ENCODE measurements around the gene RNF225. TPM values are rescaled to one million over a fixed set of nuclear protein-coding genes. Genes with fewer than 3 reads are reported as not detected.
"Not testable (repeated sequence)": the region's sequence is repeated elsewhere in the genome, so short reads cannot be mapped to it uniquely, and the experiment has no call there.

The RNF225 gene
- total RNA-seq, 2 donors from 2014 or later, result not detected

- H3K36me3 Mint-ChIP-seq (ENCODE audit: low read depth), result no peaks in the 10 kb centered on the region
- no peak for DNase-seq
- H3K27me3 Mint-ChIP-seq, result no peaks in the 10 kb centered on the region
- ATAC-seq, result no peak
- no peak overlapping the region for H3K4me3 Mint-ChIP-seq
- H3K4me1 Mint-ChIP-seq, result peaks cover 2% of the 10 kb centered on the region
- H3K27ac Mint-ChIP-seq, result no peak overlapping the region
- no peaks in the 10 kb centered on the region for H3K9me3 ChIP-seq (ENCODE audit: control insufficient read depth, low read length, poor library complexity, severe bottlenecking)
These were observed 26.7 kb upstream of the RNF225 start for GRCh38 chr19:58368561-58369360.

DNA sequence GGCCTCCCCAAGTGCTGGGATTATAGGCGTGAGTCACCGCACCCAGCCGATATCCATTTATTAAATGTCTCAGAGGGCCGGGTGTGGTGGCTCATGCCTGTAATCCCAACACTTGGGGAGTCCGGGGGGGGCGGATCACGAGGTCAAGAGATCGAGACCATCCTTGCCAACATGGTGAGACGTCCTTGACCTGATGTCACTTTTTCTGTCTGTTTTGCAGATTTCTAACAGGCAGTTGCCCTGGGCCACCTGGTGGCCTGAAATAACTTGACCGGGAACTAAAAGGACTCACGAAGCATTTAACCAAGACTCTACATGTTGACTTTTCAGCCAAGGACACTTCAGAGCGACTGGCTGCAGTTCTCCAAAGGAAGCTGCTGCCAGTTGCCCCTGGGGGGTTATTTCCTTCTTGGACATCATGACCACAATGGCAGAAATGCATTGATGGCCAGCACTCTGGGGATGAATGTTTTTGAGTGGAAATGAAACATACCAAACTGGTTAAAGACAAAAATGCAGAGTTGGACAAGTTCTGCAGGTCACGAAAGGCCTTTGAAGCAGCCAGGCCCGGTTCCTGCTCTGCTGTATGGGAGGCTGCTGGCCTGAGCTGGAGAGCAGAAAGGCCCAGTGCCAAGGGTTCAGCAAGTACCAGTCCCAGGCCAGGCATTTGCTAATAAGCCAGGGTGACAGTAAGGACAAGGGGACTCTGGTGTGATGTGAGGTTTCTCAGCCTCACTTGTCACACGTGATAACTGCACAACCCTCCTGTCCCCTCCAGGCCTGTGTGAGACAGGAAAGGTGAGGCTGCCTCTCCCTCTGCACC is 22.9 kb upstream of the RNF225 start:
- ATAC-seq (no peak), DNase-seq (no peak)
- H3K4me1 Mint-ChIP-seq, result no peaks in the 10 kb centered on the region
- no peak overlapping the region for H3K4me3 Mint-ChIP-seq
- H3K27me3 Mint-ChIP-seq, result no peaks in the 10 kb centered on the region
- no peaks in the 10 kb centered on the region for H3K36me3 Mint-ChIP-seq (ENCODE audit: low read depth)
- no peaks in the 10 kb centered on the region for H3K9me3 ChIP-seq (ENCODE audit: control insufficient read depth, low read length, poor library complexity, severe bottlenecking)
- H3K27ac Mint-ChIP-seq, result no peak overlapping the region

DNA sequence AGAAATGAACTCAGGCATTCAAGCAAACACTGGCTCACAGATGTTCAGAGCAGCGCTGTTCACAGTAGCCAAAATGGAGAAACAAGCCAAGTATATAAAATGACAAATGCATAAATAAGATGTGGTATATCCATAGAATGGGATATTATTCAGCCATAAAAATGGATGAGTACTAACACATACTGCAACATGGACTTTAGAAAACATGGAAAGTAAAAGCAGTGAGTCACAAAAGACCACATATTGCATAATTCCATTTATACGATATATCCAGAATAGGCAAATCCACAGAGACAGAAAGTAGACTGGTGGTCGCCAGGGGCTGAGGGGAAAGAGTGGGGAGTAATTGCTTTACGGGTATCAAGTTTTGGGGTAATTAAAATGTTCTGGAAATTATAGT is 21.3 kb upstream of the RNF225 start:
- no peak for DNase-seq
- Mint-ChIP-seq H3K4me3 (no peak overlapping the region), H3K36me3 (ENCODE audit: low read depth) (no peaks in the 10 kb centered on the region), H3K4me1 (no peaks in the 10 kb centered on the region), H3K27ac (no peak overlapping the region), H3K27me3 (no peaks in the 10 kb centered on the region)
- no peak for ATAC-seq
- H3K9me3 ChIP-seq (ENCODE audit: control insufficient read depth, low read length, poor library complexity, severe bottlenecking), result no peaks in the 10 kb centered on the region

GRCh38 chr19:58376724-58377123 is 18.7 kb upstream of the RNF225 start:
- not testable (repeated sequence) for ATAC-seq; DNase-seq; H3K9me3 ChIP-seq (ENCODE audit: control insufficient read depth, low read length, poor library complexity, severe bottlenecking); H3K36me3 Mint-ChIP-seq (ENCODE audit: low read depth); H3K4me3 Mint-ChIP-seq; H3K27ac Mint-ChIP-seq; H3K27me3 Mint-ChIP-seq
- H3K4me1 Mint-ChIP-seq, result peaks cover 13% of the 10 kb centered on the region

DNA sequence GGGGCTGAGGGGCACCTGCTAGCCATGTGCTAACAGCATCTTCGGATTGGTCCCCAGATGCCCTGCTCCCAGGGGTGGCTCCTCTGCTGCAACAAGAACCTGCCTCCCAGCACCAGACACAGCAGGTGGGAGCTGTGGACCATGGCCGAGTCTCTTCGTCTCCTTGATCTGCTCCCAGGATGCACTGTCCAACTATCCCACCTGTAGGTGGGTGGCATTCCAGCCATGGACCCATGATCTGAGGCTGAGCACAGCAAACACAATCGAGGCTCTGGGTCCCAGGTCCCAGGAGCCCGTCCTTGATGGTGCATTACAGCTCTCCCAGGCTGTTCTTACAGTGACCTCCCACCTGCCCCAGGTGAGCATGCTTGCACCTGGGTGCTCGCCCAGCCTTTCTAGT is 16.2 kb upstream of the RNF225 start:
- no peaks in the 10 kb centered on the region for H3K9me3 ChIP-seq (ENCODE audit: control insufficient read depth, low read length, poor library complexity, severe bottlenecking)
- no peaks in the 10 kb centered on the region for H3K27me3 Mint-ChIP-seq
- H3K4me3 Mint-ChIP-seq, result peak overlapping the region; percentile 98
- H3K27ac Mint-ChIP-seq, result peak overlapping the region; percentile 97
- H3K36me3 Mint-ChIP-seq (ENCODE audit: low read depth), result no peaks in the 10 kb centered on the region
- H3K4me1 Mint-ChIP-seq, result peaks cover 17% of the 10 kb centered on the region
- ATAC-seq, result no peak
- DNase-seq, result no peak

GRCh38 chr19:58380037-58380661 is 15.3 kb upstream of the RNF225 start:
- Mint-ChIP-seq H3K36me3 (ENCODE audit: low read depth) (no peaks in the 10 kb centered on the region), H3K27ac (peak overlapping the region; percentile 97), H3K27me3 (no peaks in the 10 kb centered on the region), H3K4me1 (peaks cover 18% of the 10 kb centered on the region), H3K4me3 (peak overlapping the region; percentile 98)
- H3K9me3 ChIP-seq (ENCODE audit: control insufficient read depth, low read length, poor library complexity, severe bottlenecking), result no peaks in the 10 kb centered on the region
- ATAC-seq (no peak), DNase-seq (no peak)

DNA sequence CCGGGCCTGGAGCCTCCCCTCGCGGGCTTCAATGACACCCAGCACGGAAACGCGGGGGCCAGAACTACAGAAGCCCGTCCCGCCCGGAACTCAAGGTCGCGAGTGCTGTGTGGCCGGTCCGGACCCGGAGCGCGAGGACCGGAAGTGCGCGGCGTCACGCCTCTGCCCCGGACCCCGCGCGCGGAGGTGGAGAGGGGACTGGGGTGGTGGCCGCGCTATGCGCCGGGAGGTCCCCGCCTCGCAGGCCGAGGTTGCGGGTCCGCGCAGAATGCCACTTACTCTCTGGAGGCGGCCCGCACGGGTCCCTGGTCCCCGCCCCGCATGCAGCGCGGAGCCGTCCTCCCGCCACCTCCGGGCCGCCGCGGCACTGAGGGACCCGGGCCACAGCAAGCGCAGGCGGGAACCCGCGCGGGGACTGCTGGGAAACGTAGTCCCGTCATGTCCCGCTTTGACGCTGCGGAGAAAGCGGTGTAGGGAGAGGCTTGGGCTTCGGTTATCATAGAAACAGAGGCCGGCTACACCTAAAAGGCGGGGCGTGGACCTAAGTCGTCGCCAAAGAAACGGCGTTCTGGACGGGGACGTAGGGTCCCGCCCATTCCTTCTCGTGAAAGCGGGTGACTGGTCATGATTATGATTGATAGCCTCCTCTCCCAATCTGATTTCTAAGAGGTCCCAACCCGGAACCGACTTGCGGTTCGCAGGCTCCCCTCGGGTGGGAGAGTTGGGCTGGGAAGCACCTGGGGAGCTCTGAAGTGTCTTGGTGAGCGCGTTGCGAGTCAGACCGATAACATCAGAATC is 14.6 kb upstream of the RNF225 start, which contains the start of gene ZNF837:
Gene ZNF837, minus strand, starts transcription at position 369 of the 798 bp plus-strand sequence. CDS start 11,698 bp downstream, outside the sequence.
- Mint-ChIP-seq H3K4me1 (peaks cover 23% of the 10 kb centered on the region), H3K36me3 (ENCODE audit: low read depth) (no peaks in the 10 kb centered on the region), H3K4me3 (peak within 1 kb of the TSS; percentile 98), H3K27me3 (no peaks in the 10 kb centered on the region), H3K27ac (peak within 1 kb of the TSS; percentile 97)
- DNase-seq (peak; percentile 92 to 96 (median 94)), ATAC-seq (peak; percentile 83)
- H3K9me3 ChIP-seq (ENCODE audit: control insufficient read depth, low read length, poor library complexity, severe bottlenecking), result no peaks in the 10 kb centered on the region

DNA sequence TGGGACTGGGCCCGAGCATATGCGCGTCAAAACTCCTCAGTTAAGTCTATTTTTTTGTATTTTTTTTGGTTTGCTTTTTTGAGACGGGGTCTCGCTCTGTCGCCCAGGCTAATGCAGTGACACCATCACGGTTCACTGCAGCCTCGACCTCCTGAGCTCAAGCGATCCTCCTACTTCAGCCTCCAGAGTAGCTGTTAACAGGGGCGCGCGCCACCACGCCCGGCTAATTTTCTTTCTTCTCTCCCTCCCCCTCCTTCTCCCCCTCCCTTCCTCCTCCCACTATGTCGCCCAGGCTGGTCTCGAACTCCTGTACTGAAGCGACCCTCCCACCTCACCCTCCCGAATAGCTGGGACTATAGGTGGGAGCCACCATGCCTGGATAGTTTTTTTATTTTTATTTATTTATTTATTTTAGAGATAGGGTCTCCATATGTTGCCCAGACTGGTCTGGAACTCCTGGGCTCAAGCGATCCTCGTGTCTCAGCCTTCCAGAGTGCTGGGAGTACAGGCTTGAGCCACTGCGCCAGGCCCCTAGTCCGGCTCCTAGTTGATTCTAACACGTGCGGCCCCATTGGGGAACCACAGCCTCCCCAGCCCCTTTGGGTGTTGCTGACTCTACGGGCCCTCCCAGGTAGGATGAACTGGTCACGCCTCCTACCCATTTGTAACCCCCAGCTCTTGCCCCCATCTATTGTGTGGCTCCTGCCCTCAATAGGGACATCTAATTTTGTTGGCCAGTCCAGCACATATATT is 13.8 kb upstream of the RNF225 start:
- Mint-ChIP-seq H3K4me1 (peaks cover 27% of the 10 kb centered on the region), H3K4me3 (peak overlapping the region; percentile 98), H3K27me3 (no peaks in the 10 kb centered on the region), H3K27ac (peak overlapping the region; percentile 97), H3K36me3 (ENCODE audit: low read depth) (no peaks in the 10 kb centered on the region)
- no peak for DNase-seq
- no peaks in the 10 kb centered on the region for H3K9me3 ChIP-seq (ENCODE audit: control insufficient read depth, low read length, poor library complexity, severe bottlenecking)
- no peak for ATAC-seq

DNA sequence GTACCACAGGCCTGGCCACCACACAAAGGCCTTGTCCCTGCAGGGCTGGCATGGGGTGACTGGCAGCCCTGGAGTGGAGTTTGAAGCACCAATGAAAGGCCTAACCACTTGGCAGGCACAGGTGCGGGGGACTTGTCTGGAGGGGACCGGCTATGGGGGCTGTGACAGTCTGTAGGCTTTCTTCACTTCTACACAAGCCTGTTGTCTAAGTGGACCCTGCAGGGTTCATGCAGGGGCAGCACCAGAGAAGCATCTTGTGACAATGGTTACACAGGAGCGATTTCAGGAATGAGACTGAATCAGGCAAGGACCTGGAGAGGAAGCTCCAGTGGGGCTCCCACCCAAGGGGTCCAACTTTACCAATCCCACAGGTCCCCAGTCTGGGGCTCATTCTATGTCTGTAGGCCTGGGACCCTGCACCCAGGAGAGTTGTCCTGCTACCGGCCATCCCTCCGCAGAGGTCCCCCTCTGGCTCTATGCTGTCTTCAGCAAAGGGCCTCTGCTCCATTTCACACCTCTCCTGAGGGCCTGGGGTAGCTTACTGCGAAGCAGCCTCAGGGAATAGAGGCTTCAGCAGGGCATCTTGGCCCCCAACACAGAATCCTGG is 12.4 kb upstream of the RNF225 start:
- H3K9me3 ChIP-seq (ENCODE audit: control insufficient read depth, low read length, poor library complexity, severe bottlenecking), result no peaks in the 10 kb centered on the region
- H3K36me3 Mint-ChIP-seq (ENCODE audit: low read depth), result no peaks in the 10 kb centered on the region
- no peaks in the 10 kb centered on the region for H3K27me3 Mint-ChIP-seq
- H3K4me1 Mint-ChIP-seq, result peaks cover 35% of the 10 kb centered on the region
- H3K4me3 Mint-ChIP-seq, result peak overlapping the region; percentile 81
- ATAC-seq (no peak), DNase-seq (no peak)
- H3K27ac Mint-ChIP-seq, result peak overlapping the region; percentile 97

DNA sequence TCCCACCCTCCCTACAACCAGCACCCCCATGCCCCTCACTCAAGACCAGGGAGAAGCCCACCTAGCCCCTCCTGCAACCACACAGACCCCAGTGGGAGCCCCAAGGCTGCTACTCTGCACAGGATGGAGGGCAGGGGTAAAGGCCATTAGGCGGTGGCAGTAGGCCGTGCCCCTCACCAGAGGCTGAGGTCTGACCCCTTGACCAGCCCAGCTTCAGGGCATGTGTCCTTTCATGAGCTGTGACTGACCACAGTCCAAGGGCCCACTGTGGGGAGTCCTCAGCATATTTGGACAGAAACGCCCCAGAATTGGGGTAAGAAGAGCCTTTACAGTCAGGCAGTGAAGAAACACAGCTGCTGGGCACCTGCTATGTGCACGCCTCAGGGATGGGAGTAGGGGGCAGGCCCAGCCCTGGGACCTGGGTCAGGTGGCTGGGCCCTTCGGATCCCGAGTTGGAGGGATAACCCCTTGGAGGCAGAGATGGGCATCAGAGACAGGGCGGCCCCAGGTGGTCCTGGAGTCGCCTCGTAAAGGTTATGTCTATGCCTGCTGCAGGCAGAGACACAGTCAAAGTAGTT is 10.1 kb upstream of the RNF225 start:
- no peaks in the 10 kb centered on the region for H3K9me3 ChIP-seq (ENCODE audit: control insufficient read depth, low read length, poor library complexity, severe bottlenecking)
- peak overlapping the region; percentile 90 for H3K4me3 Mint-ChIP-seq
- peak overlapping the region; percentile 95 for H3K27ac Mint-ChIP-seq
- no peaks in the 10 kb centered on the region for H3K27me3 Mint-ChIP-seq
- H3K36me3 Mint-ChIP-seq (ENCODE audit: low read depth), result no peaks in the 10 kb centered on the region
- ATAC-seq (no peak), DNase-seq (no peak)
- H3K4me1 Mint-ChIP-seq, result peaks cover 26% of the 10 kb centered on the region

DNA sequence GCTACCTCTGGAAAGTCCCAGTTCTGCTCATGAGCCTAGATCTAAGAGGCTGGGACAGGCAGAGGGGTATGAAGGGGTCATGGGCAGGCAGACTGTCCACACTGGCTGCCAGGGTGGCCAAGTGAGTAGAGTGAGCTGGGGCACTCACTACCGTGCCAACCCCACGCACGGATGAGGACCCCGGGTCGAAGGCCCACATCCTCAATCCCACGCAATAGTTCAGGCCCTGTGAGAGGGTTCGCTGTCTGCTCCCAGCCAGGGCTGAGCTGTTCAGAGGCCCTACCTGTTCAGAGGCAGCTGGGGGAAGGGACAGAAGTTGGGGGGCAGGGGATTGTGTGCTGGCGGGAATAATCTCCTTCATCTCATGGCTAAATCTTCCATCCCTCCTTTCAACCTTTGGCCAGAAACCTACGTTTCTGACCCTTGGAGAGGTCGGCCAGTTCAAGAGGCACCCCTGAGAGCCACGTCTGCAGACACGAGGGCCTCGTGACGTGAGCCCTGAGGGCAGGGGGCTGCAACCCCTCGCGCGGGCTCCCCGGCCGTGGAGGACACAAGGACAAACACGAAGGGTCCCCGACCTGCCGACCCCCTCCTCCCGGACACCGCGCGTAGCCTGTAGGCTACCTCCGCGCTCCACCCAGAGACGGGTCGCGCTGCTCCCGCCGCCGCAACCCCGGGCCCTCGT is 9.4 kb upstream of the RNF225 start:
- H3K9me3 ChIP-seq (ENCODE audit: control insufficient read depth, low read length, poor library complexity, severe bottlenecking), result no peaks in the 10 kb centered on the region
- H3K36me3 Mint-ChIP-seq (ENCODE audit: low read depth), result peaks cover 2% of the 10 kb centered on the region
- H3K27ac Mint-ChIP-seq, result peak overlapping the region; percentile 95
- H3K4me1 Mint-ChIP-seq, result peaks cover 31% of the 10 kb centered on the region
- ATAC-seq (no peak), DNase-seq (no peak)
- peak overlapping the region; percentile 90 for H3K4me3 Mint-ChIP-seq
- H3K27me3 Mint-ChIP-seq, result no peaks in the 10 kb centered on the region

Data from T-helper 17 cell (primary cell).